Raji (cell line): ENCODE measurements around the gene PHYKPL.

Experiments
- POLR2A ChIP-seq: IDR thresholded peaks from 2 replicates; pipeline ENCODE4 v1.6.1; 2011; ENCODE audit warnings: low read depth, low read length, control low read depth; ENCODE audit not compliant: insufficient read depth

Gene PHYKPL

DNA sequence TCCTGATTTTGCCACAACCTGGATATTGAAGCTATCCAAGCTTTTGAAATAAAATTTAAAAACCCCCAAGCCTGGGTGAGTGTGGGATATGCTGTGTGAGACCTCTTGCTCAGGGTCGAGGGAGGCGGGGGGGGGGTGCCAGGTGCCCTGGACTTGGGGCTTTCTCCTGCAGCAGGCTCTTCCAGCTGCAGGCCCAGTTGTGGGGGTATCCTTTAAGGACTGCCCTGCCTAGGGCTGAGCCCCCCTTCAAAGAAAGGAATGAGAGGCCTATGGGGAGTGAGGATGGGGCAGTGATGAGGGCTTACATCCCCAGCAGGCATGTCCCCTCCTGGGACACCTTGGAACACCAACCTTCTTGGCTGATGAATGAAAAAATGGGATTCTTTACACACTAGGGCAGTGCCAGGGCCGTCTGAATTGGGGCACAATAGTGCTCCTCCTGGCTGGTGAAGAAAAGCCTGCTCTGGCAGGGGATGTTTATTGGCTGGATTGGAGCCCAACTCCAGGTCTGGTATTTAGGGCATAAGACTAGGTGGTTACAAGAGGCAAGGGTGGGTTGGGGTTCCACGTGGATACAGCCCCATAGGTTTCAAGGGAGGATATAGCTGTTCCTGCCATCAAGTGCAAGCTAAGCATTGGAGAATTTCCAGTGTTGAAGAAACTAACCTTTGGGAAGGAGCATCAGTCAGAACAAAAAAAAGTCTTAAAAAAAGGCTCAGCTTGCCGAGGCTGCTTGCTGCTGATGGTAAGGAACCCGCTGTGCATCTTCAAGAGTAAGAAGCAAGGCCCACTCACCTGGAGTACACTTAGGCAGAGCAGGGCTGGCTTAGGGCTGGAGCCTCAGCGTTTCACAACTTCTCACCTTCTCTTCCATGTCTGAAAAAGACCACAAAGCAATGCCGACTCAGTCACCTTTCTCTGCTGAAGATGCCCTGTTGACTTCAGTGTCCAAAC lies 21.2 kb downstream of the PHYKPL start:
- TF ChIP-seq POLR2A, result no peak

DNA sequence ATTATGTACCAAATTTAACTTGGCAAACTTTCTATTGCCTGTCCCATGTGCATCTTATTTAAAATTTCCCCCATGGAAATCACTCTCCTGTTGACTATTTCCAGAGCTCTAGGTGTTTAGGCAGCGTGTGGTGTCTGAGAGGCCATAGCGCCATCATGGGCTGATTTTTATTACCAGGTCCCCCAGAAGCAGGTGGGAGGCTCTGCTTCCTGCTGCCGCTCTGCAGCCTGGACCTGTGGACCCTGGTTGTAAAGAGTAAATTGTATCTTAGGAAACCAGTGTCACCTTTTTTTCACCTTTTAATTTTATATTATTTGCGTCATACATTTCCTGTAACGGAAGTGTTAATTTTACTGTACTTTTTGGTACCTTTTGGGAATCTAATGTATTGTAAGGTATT lies 21.9 kb downstream of the PHYKPL start:
- TF ChIP-seq POLR2A, result no peak

GRCh38 chr5:178210073-178210535 lies 22.5 kb downstream of the PHYKPL start:
- TF ChIP-seq POLR2A, result no peak

DNA sequence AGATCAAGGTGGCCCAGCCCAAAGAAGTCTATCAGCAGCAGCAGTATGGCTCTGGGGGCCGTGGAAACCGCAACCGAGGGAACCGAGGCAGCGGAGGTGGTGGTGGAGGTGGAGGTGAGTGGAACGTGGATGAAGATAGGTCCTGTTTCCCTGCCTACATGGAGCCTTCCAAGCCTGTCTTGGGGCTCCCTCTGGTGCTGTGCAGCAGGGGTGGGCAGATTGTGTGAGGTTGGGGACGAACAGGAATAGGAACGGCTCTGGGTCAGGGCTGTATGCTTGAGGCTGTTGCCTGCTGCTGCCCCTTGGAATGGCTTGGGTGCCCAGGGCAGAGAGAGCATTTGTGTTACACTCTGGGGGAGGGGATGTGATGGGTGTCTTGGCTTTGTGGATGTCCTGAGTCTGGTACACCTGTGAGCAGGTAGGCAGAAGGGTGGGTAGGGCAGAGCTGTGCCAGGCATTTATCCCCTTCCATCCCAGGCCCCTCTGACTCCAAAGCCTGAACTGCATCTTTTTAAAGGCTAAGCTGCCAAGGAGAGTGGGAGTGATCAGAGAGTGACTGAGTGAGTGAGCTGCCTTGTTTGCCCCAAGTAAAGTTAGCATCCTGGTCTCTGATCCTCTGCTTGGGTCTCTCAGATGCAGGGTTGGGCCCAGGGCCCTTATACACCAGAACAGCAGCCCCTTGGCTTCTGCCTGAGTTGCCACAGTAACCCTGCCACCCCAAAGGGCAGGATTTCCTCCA lies 23.1 kb downstream of the PHYKPL start:
- no peak for TF ChIP-seq POLR2A

- no peak for TF ChIP-seq POLR2A
Observed at GRCh38 chr5:178208540-178209227, 23.9 kb downstream of the PHYKPL start.

DNA sequence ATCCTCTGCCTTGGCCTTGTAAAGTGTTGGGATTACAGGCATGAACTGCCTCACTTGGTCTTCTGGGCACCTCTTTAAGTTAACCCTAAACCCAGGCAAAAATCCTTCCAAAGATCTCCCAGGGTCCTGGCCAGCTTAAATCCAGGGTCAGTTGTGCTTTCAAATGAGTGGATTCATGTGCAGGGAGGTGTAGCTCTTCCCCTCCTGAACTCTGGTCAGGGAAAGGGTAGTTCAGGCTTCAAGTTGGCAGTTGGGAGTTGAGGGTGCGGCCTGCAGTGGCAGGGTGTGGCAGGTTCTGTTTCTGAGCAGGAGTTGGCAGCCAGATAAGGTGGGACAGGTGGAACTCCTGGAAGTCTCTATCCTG lies 24.7 kb downstream of the PHYKPL start:
- no peak for TF ChIP-seq POLR2A

- no peak for TF ChIP-seq POLR2A
Observed at GRCh38 chr5:178207183-178207916, 25.3 kb downstream of the PHYKPL start.

- TF ChIP-seq POLR2A, result no peak
Observed at GRCh38 chr5:178206166-178207101, 26.2 kb downstream of the PHYKPL start.

DNA sequence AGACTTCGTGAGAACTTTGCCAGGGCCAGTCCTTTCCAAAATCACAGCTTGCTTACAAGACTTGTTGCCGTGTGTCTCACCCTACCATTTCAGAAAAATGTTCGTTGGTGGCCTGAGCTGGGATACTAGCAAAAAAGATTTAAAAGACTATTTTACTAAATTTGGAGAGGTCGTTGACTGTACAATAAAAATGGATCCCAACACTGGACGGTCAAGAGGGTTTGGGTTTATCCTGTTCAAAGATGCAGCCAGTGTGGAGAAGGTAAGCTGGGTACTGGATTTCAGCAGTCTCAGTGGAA lies 26.9 kb downstream of the PHYKPL start:
- no peak for TF ChIP-seq POLR2A

DNA sequence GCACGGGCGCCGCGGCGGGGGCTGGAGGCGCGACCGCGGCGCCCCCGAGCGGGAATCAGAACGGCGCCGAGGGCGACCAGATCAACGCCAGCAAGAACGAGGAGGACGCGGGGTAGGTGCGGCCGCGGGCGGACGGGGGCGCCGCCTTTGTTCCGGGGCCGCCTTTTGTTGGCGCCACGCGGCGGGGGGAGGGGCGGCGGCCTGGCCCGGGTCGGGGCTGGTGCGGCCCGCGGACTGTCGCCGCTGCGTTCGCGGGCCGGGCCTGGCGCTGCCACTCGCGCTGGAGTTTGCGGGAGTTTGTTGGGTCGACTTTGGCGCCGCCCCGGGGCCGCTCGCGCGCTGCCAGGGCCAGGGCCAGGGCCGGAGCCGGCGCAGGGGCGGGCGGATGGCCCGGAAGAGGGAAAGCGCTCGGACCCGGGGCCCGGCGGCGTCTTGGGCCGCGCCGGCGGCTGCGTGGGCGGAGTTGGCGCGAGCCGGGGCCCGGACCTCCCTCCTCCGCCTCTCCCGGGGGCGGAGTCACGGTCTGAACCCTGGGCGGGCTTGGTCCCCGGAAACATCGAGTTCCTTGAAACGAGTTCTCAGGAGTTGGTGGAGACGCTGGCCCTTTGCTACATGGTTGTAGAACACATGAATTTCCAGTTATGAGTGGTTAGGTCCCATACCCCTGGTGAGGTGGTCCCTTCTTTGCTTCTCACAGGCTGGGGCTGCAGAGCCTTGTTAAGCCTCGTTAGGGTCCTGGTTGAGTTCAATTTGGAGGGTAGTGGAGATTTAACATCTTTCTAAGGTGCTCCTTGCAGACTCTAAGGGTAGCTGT lies 27.5 kb downstream of the PHYKPL start:
- TF ChIP-seq POLR2A, result no peak

GRCh38 chr5:178204182-178204934 lies 28.2 kb downstream of the PHYKPL start, which contains the start of gene HNRNPAB:
Gene HNRNPAB, plus strand, starts transcription at chr5:178204533. Its CDS starts 305 bp downstream, at chr5:178204838.
- TF ChIP-seq POLR2A, result peak; percentile 100

- TF ChIP-seq POLR2A, result no peak
Observed at GRCh38 chr5:178203670-178204181, 28.9 kb downstream of the PHYKPL start.
